ENCODE results near the gene DMKN.

Gene DMKN

GRCh38 chr19:35554076-35554475 is 40.6 kb upstream of the DMKN start:
- TF ChIP-seq CTCF (IDR thresholded peaks at IDR 0.05; ENCODE audit: poor library complexity, severe bottlenecking) = no peak
- DNase-seq (ENCODE audit: low spot score) (no peak), ATAC-seq (ENCODE audit: low read depth) (no peak)
- H3K27me3 ChIP-seq (ENCODE audit: insufficient read depth, poor library complexity, severe bottlenecking) = peaks cover 7% of the 10 kb centered on the region
- no peaks in the 10 kb centered on the region for H3K36me3 ChIP-seq (ENCODE audit: low read depth)
- H3K4me1 ChIP-seq (ENCODE audit: insufficient read depth, poor library complexity, severe bottlenecking) = no peaks in the 10 kb centered on the region
- no peak overlapping the region for H3K27ac ChIP-seq (ENCODE audit: poor library complexity, severe bottlenecking)
- H3K9me3 ChIP-seq (ENCODE audit: severe bottlenecking) = no peaks in the 10 kb centered on the region
- H3K4me3 ChIP-seq (ENCODE audit: severe bottlenecking) = no peak overlapping the region

- H3K9me3 ChIP-seq (ENCODE audit: severe bottlenecking) = no peaks in the 10 kb centered on the region
- H3K4me3 ChIP-seq (ENCODE audit: severe bottlenecking) = no peak overlapping the region
- no peak overlapping the region for H3K27ac ChIP-seq (ENCODE audit: poor library complexity, severe bottlenecking)
- no peak for TF ChIP-seq CTCF (IDR thresholded peaks at IDR 0.05; ENCODE audit: poor library complexity, severe bottlenecking)
- ATAC-seq (ENCODE audit: low read depth) = no peak
- peaks cover 2% of the 10 kb centered on the region for H3K27me3 ChIP-seq (ENCODE audit: insufficient read depth, poor library complexity, severe bottlenecking)
- DNase-seq (ENCODE audit: low spot score) = no peak
- H3K36me3 ChIP-seq (ENCODE audit: low read depth) = no peaks in the 10 kb centered on the region
- no peaks in the 10 kb centered on the region for H3K4me1 ChIP-seq (ENCODE audit: insufficient read depth, poor library complexity, severe bottlenecking)
Measured at GRCh38 chr19:35553385-35554000, 40.0 kb upstream of the DMKN start.

- H3K27ac ChIP-seq (ENCODE audit: poor library complexity, severe bottlenecking) = no peak overlapping the region
- TF ChIP-seq CTCF (IDR thresholded peaks at IDR 0.05; ENCODE audit: poor library complexity, severe bottlenecking) = no peak
- H3K4me3 ChIP-seq (ENCODE audit: severe bottlenecking) = no peak overlapping the region
- no peaks in the 10 kb centered on the region for H3K27me3 ChIP-seq (ENCODE audit: insufficient read depth, poor library complexity, severe bottlenecking)
- H3K36me3 ChIP-seq (ENCODE audit: low read depth) = peaks cover 1% of the 10 kb centered on the region
- no peaks in the 10 kb centered on the region for H3K4me1 ChIP-seq (ENCODE audit: insufficient read depth, poor library complexity, severe bottlenecking)
- no peak for ATAC-seq (ENCODE audit: low read depth)
- H3K9me3 ChIP-seq (ENCODE audit: severe bottlenecking) = no peaks in the 10 kb centered on the region
- no peak for DNase-seq (ENCODE audit: low spot score)
Measured at GRCh38 chr19:35552534-35553384, 39.3 kb upstream of the DMKN start.

GRCh38 chr19:35551091-35551810 is 37.8 kb upstream of the DMKN start:
- Histone ChIP-seq H3K9me3 (ENCODE audit: severe bottlenecking) (no peaks in the 10 kb centered on the region), H3K27ac (ENCODE audit: poor library complexity, severe bottlenecking) (no peak overlapping the region), H3K4me3 (ENCODE audit: severe bottlenecking) (no peak overlapping the region), H3K27me3 (ENCODE audit: insufficient read depth, poor library complexity, severe bottlenecking) (no peaks in the 10 kb centered on the region), H3K4me1 (ENCODE audit: insufficient read depth, poor library complexity, severe bottlenecking) (peaks cover 4% of the 10 kb centered on the region), H3K36me3 (ENCODE audit: low read depth) (peaks cover 17% of the 10 kb centered on the region)
- no peak for TF ChIP-seq CTCF (IDR thresholded peaks at IDR 0.05; ENCODE audit: poor library complexity, severe bottlenecking)
- no peak for ATAC-seq (ENCODE audit: low read depth)
- no peak for DNase-seq (ENCODE audit: low spot score)

All from RWPE2 (cell line).